Activated CD4-positive, alpha-beta memory T cell treated with anti-CD3 and anti-CD28 coated beads, Interleukin-2, amount 10 ng/mL, durations not matched to agents 7 days and 5 days (primary cell): Measurements from ENCODE around the gene MICAL2. TPM values are rescaled to one million over a fixed set of nuclear protein-coding genes. Genes with fewer than 3 reads are reported as not detected.

Experiments used
- CTCF ChIA-PET: fragments of 350-600 bp; sonication (Branson Sonifier 250); formaldehyde crosslinking; loops from one replicate; lab custom pipeline; 2021; ENCODE audit warnings: antibody characterized with exemption, inconsistent platforms; lab: Charles Lee
- POLR2A ChIA-PET: fragments of 350-600 bp; sonication (Branson Sonifier 250); formaldehyde crosslinking; loops from one replicate; lab custom pipeline; 2021; ENCODE audit warnings: antibody characterized with exemption; lab: Charles Lee
- DNase-seq: peaks from one replicate; pipeline ENCODE4 v3.0.0-alpha.2; 2020
- H3K27ac Mint-ChIP-seq: one replicate; pipeline ENCODE4 v1.8.0; 2021; ENCODE audit warnings: mild to moderate bottlenecking, mixed read lengths
- H3K27me3 Mint-ChIP-seq: one replicate; pipeline ENCODE4 v1.8.0; 2021; ENCODE audit warnings: mixed read lengths
- H3K36me3 Mint-ChIP-seq: one replicate; pipeline ENCODE4 v1.8.0; 2021; ENCODE audit warnings: low read depth, mixed read lengths
- H3K4me1 Mint-ChIP-seq: one replicate; pipeline ENCODE4 v1.8.0; 2021; ENCODE audit warnings: mixed read lengths
- H3K4me3 Mint-ChIP-seq: one replicate; pipeline ENCODE4 v1.8.0; 2021; ENCODE audit warnings: mild to moderate bottlenecking, mixed read lengths
- H3K9me3 Mint-ChIP-seq: one replicate; pipeline ENCODE4 v1.8.0; 2021; ENCODE audit warnings: mixed read lengths
- total RNA-seq, 2 experiments: library from RNA; stranded (reverse); gene quantifications; one replicate each; pipeline ENCODE4 v1.2.3, GENCODE V29; 2021

MICAL2 gene
- total RNA-seq, 2 experiments from 2014 or later, result 135 to 143 TPM

GRCh38 chr11:12173111-12173510 lies 62.7 kb downstream of the MICAL2 start:
- H3K36me3 Mint-ChIP-seq, result peaks cover 60% of the 10 kb centered on the region
- H3K27me3 Mint-ChIP-seq, result no peaks in the 10 kb centered on the region
- H3K27ac Mint-ChIP-seq, result peak overlapping the region; percentile 75
- H3K4me1 Mint-ChIP-seq, result peaks cover 70% of the 10 kb centered on the region
- no peaks in the 10 kb centered on the region for H3K9me3 Mint-ChIP-seq
- DNase-seq, result peak; percentile 8
- CTCF ChIA-PET, result interaction anchor here (0.7 to 2.3 kb wide), 6 partner anchors 8 to 84 kb away, joined by 3 to 10 read pairs (median 4); no protein-coding TSS in a partner anchor
- H3K4me3 Mint-ChIP-seq, result peak overlapping the region; percentile 36
- POLR2A ChIA-PET, result interaction anchor here (1.0 to 19.1 kb wide), 10 partner anchors 9 to 85 kb away, joined by 3 to 290 read pairs (median 7); partner anchors contain the start of gene MICAL2

- no peaks in the 10 kb centered on the region for H3K9me3 Mint-ChIP-seq
- H3K27me3 Mint-ChIP-seq, result no peaks in the 10 kb centered on the region
- CTCF ChIA-PET, result interaction anchor here (1.2 to 2.3 kb wide), 3 partner anchors 10 to 85 kb away, joined by 3 to 7 read pairs (median 5); no protein-coding TSS in a partner anchor
- peak; percentile 35 for DNase-seq
- POLR2A ChIA-PET, result interaction anchor here (1.0 to 19.1 kb wide), 7 partner anchors 10 to 86 kb away, joined by 4 to 290 read pairs (median 11); no protein-coding TSS in a partner anchor
- peak overlapping the region; percentile 52 for H3K4me3 Mint-ChIP-seq
- peaks cover 63% of the 10 kb centered on the region for H3K36me3 Mint-ChIP-seq
- peaks cover 75% of the 10 kb centered on the region for H3K4me1 Mint-ChIP-seq
- H3K27ac Mint-ChIP-seq, result peak overlapping the region; percentile 99
Measured at GRCh38 chr11:12174128-12174476, 63.7 kb downstream of the MICAL2 start.

GRCh38 chr11:12174477-12175143 lies 64.2 kb downstream of the MICAL2 start:
- peak overlapping the region; percentile 99 for H3K27ac Mint-ChIP-seq
- POLR2A ChIA-PET, result interaction anchor here (0.8 to 19.1 kb wide), 7 partner anchors 11 to 84 kb away, joined by 3 to 290 read pairs (median 5); no protein-coding TSS in a partner anchor

GRCh38 chr11:12175694-12176241 lies 65.4 kb downstream of the MICAL2 start:
- Mint-ChIP-seq H3K9me3 (no peaks in the 10 kb centered on the region), H3K36me3 (peaks cover 63% of the 10 kb centered on the region), H3K27ac (peak overlapping the region; percentile 99), H3K4me3 (peak overlapping the region; percentile 6), H3K4me1 (peaks cover 80% of the 10 kb centered on the region), H3K27me3 (no peaks in the 10 kb centered on the region)
- DNase-seq, result peak; percentile 54
- ChIA-PET CTCF (interaction anchor here (1.3 kb wide), 1 partner anchor 60 kb away, joined by 5 read pairs; no protein-coding TSS in a partner anchor), POLR2A (interaction anchor here (0.8 to 19.1 kb wide), 10 partner anchors 12 to 106 kb away, joined by 3 to 290 read pairs (median 4); no protein-coding TSS in a partner anchor)

More at GRCh38 chr11:12174477-12175143, 64.2 kb downstream of the MICAL2 start:
- DNase-seq, result peak; percentile 26
- no peaks in the 10 kb centered on the region for H3K9me3 Mint-ChIP-seq
- H3K4me3 Mint-ChIP-seq, result peak overlapping the region; percentile 52
- H3K27me3 Mint-ChIP-seq, result no peaks in the 10 kb centered on the region
- peaks cover 66% of the 10 kb centered on the region for H3K36me3 Mint-ChIP-seq
- H3K4me1 Mint-ChIP-seq, result peaks cover 78% of the 10 kb centered on the region
- CTCF ChIA-PET, result interaction anchor here (0.8 to 1.3 kb wide), 2 partner anchors 24 to 61 kb away, joined by 3 to 5 read pairs; no protein-coding TSS in a partner anchor

GRCh38 chr11:12176410-12176809 lies 66.0 kb downstream of the MICAL2 start:
- peak; percentile 8 for DNase-seq
- Mint-ChIP-seq H3K4me3 (no peak overlapping the region), H3K4me1 (peaks cover 78% of the 10 kb centered on the region), H3K9me3 (no peaks in the 10 kb centered on the region), H3K36me3 (peaks cover 57% of the 10 kb centered on the region), H3K27ac (peak overlapping the region; percentile 99), H3K27me3 (no peaks in the 10 kb centered on the region)
- ChIA-PET CTCF (interaction anchor here (1.3 kb wide), 1 partner anchor 16 kb away, joined by 3 read pairs; no protein-coding TSS in a partner anchor), POLR2A (interaction anchor here (0.8 to 19.1 kb wide), 8 partner anchors 12 to 105 kb away, joined by 3 to 290 read pairs (median 6); no protein-coding TSS in a partner anchor)

GRCh38 chr11:12177739-12178338 lies 67.4 kb downstream of the MICAL2 start:
- ChIA-PET POLR2A (interaction anchor here (0.9 to 19.1 kb wide), 8 partner anchors 15 to 91 kb away, joined by 3 to 290 read pairs (median 4); no protein-coding TSS in a partner anchor), CTCF (interaction anchor here (0.7 to 1.3 kb wide), 5 partner anchors 10 to 27 kb away, joined by 3 to 6 read pairs (median 3); no protein-coding TSS in a partner anchor)
- Mint-ChIP-seq H3K36me3 (peaks cover 47% of the 10 kb centered on the region), H3K27ac (peak overlapping the region; percentile 99), H3K4me1 (peaks cover 71% of the 10 kb centered on the region), H3K27me3 (no peaks in the 10 kb centered on the region), H3K9me3 (no peaks in the 10 kb centered on the region), H3K4me3 (no peak overlapping the region)
- no peak for DNase-seq

GRCh38 chr11:12179019-12179418 lies 68.6 kb downstream of the MICAL2 start:
- DNase-seq, result no peak
- Mint-ChIP-seq H3K36me3 (peaks cover 44% of the 10 kb centered on the region), H3K4me1 (peaks cover 67% of the 10 kb centered on the region), H3K27me3 (no peaks in the 10 kb centered on the region), H3K27ac (peak overlapping the region; percentile 73), H3K4me3 (peak overlapping the region; percentile 60), H3K9me3 (no peaks in the 10 kb centered on the region)
- ChIA-PET POLR2A (interaction anchor here (1.0 to 19.1 kb wide), 7 partner anchors 14 to 93 kb away, joined by 3 to 290 read pairs (median 4); no protein-coding TSS in a partner anchor), CTCF (interaction anchor here (0.7 to 1.2 kb wide), 4 partner anchors 8 to 20 kb away, joined by 3 to 6 read pairs (median 4); no protein-coding TSS in a partner anchor)

GRCh38 chr11:12179531-12179930 lies 69.1 kb downstream of the MICAL2 start:
- peaks cover 62% of the 10 kb centered on the region for H3K4me1 Mint-ChIP-seq
- peak overlapping the region; percentile 60 for H3K4me3 Mint-ChIP-seq
- H3K9me3 Mint-ChIP-seq, result no peaks in the 10 kb centered on the region
- no peaks in the 10 kb centered on the region for H3K27me3 Mint-ChIP-seq
- ChIA-PET CTCF (interaction anchor here (1.0 kb wide), 1 partner anchor 13 kb away, joined by 3 read pairs; no protein-coding TSS in a partner anchor), POLR2A (interaction anchor here (1.0 to 19.1 kb wide), 6 partner anchors 14 to 93 kb away, joined by 3 to 290 read pairs (median 5); no protein-coding TSS in a partner anchor)
- peaks cover 46% of the 10 kb centered on the region for H3K36me3 Mint-ChIP-seq
- peak overlapping the region; percentile 73 for H3K27ac Mint-ChIP-seq
- DNase-seq, result no peak

GRCh38 chr11:12180257-12181205 lies 70.1 kb downstream of the MICAL2 start:
- POLR2A ChIA-PET, result interaction anchor here (19.1 kb wide), 1 partner anchor 13 kb away, joined by 290 read pairs; no protein-coding TSS in a partner anchor

GRCh38 chr11:12182302-12182675 lies 71.9 kb downstream of the MICAL2 start:
- no peaks in the 10 kb centered on the region for H3K27me3 Mint-ChIP-seq
- H3K36me3 Mint-ChIP-seq, result peaks cover 40% of the 10 kb centered on the region
- CTCF ChIA-PET, result interaction anchor here (1.2 kb wide), 1 partner anchor 42 kb away, joined by 3 read pairs; no protein-coding TSS in a partner anchor
- H3K4me1 Mint-ChIP-seq, result peaks cover 48% of the 10 kb centered on the region
- H3K27ac Mint-ChIP-seq, result no peak overlapping the region
- H3K4me3 Mint-ChIP-seq, result no peak overlapping the region
- no peak for DNase-seq
- no peaks in the 10 kb centered on the region for H3K9me3 Mint-ChIP-seq
- POLR2A ChIA-PET, result interaction anchor here (19.1 kb wide), 1 partner anchor 11 kb away, joined by 290 read pairs; no protein-coding TSS in a partner anchor

More at GRCh38 chr11:12180257-12181205, 70.1 kb downstream of the MICAL2 start:
- H3K9me3 Mint-ChIP-seq, result no peaks in the 10 kb centered on the region
- no peaks in the 10 kb centered on the region for H3K27me3 Mint-ChIP-seq
- H3K4me1 Mint-ChIP-seq, result peaks cover 57% of the 10 kb centered on the region
- CTCF ChIA-PET, result interaction anchor here (0.7 to 1.2 kb wide), 3 partner anchors 12 to 92 kb away, joined by 3 to 4 read pairs (median 3); no protein-coding TSS in a partner anchor
- DNase-seq, result no peak
- H3K36me3 Mint-ChIP-seq, result peaks cover 45% of the 10 kb centered on the region
- no peak overlapping the region for H3K4me3 Mint-ChIP-seq
- H3K27ac Mint-ChIP-seq, result no peak overlapping the region
